GM12878 (cell line): ENCODE results near the gene TOPBP1.

Experiments used
- BHLHE40 ChIP-seq, 2 experiments: fragments of 450-650 bp in 1 of 2; IDR thresholded peaks; 2 replicates each; pipeline ENCODE4 v1.6.1; 2011 to 2017; ENCODE audit warnings: low read depth in 2 of 2, borderline replicate concordance in 1 of 2, improper control_type of control experiment in 1 of 2, low read length in 1 of 2, mild to moderate bottlenecking in 1 of 2
- CBX3 ChIP-seq: fragments of 200-600 bp; sonication (generic); IDR thresholded peaks from 2 replicates; pipeline ENCODE4 v1.6.1; 2016; ENCODE audit warnings: low read depth, borderline replicate concordance
- CHD2 ChIP-seq: IDR thresholded peaks from 2 replicates; pipeline ENCODE4 v1.6.1; 2011; ENCODE audit warnings: low read depth, low read length, improper control_type of control experiment, borderline replicate concordance
- CTCF ChIP-seq, 3 experiments: IDR thresholded peaks in 2 of 3; conservative IDR thresholded peaks in 1 of 3; 2 replicates each; pipeline ENCODE4 v1.5.1; 2011; ENCODE audit warnings: low read depth in 3 of 3, low read length in 3 of 3, mild to moderate bottlenecking in 3 of 3, control low read depth in 2 of 3, moderate library complexity in 2 of 3, inconsistent platforms in 1 of 3, mixed read lengths in 1 of 3; ENCODE audit not compliant: control insufficient read depth in 2 of 3, insufficient read depth in 1 of 3; ENCODE audit errors: extremely low read depth in 1 of 3
- EZH2 ChIP-seq: IDR thresholded peaks from 2 replicates; pipeline ENCODE4 v1.6.1; 2012; ENCODE audit warnings: low read depth, mild to moderate bottlenecking, control low read depth, inconsistent platforms, low read length, borderline replicate concordance; ENCODE audit not compliant: control insufficient read depth
- NFYB ChIP-seq: IDR thresholded peaks from 2 replicates; pipeline ENCODE4 v1.6.1; 2011; ENCODE audit warnings: low read depth, mild to moderate bottlenecking, low read length, improper control_type of control experiment, moderate library complexity; ENCODE audit not compliant: insufficient read depth
- SREBF2 ChIP-seq: IDR thresholded peaks from 2 replicates; pipeline ENCODE4 v1.6.1; 2012; ENCODE audit warnings: mild to moderate bottlenecking, low read length

DNA sequence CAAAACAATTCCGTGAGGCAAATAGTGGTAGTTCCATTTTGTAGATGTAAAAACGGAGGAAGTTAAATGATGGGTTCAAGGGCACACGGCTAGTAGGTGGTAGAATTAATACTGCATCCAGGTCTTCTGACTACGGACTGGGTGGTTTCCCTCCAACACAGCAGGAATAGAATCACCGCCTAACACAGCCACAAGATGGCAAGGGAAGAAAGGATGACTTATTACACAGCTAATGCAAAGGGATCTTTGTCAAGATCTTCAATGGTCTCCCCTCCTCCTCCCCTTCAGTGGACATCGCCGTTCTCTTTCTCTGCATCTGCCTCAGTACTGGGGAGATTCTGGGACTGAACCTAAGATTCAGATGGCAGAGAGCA, 524 bp upstream of the TOPBP1 start:
- TF ChIP-seq CTCF (IDR thresholded peaks at IDR 0.05 in 2 of 3, conservative IDR thresholded peaks at IDR 0.05 in 1 of 3; ENCODE audit: control insufficient read depth in 2 of 3, extremely low read depth in 1 of 3, insufficient read depth in 1 of 3, low read depth in 3 of 3, low read length in 3 of 3) (peak in 2 of 3 experiments; percentile 10 to 16; a peak in 3 of 6 replicates), CHD2 (no peak), EZH2 (no peak), CBX3 (no peak), BHLHE40 (IDR thresholded peaks at IDR 0.05; ENCODE audit: borderline replicate concordance in 1 of 2, low read depth in 2 of 2, low read length in 1 of 2) (no peak), NFYB (no peak), SREBF2 (no peak)
